Keratinocyte (primary cell): ENCODE measurements around the gene HIPK1. TPM values are rescaled to one million over a fixed set of nuclear protein-coding genes. Genes with fewer than 3 reads are reported as not detected.

Source experiments
- DNase-seq: peaks from one replicate; pipeline ENCODE4 v3.0.0-alpha.2; 2011; ENCODE audit warnings: low read depth, missing footprints, low spot score
- FAIRE-seq: peaks from 2 replicates; lab custom pipeline; 2011; peaks lifted over from hg19 to GRCh38; lab: Jason Lieb, UNC
- H2AFZ ChIP-seq: 2 replicates; pipeline ENCODE4 v1.6.0; 2012; ENCODE audit warnings: low read length, control low read depth, inconsistent platforms; ENCODE audit not compliant: control insufficient read depth
- H3K27ac ChIP-seq: 2 replicates; pipeline ENCODE4 v1.5.1; 2011; ENCODE audit warnings: low read length; ENCODE audit not compliant: control insufficient read depth, insufficient read depth
- H3K27me3 ChIP-seq: 3 replicates; pipeline ENCODE4 v1.6.0; 2011; ENCODE audit warnings: low read length; ENCODE audit not compliant: control insufficient read depth, insufficient read depth; ENCODE audit errors: extremely low read depth
- H3K36me3 ChIP-seq, 2 experiments: 2 replicates in 1 of 2; 3 replicates in 1 of 2; pipeline ENCODE4 v1.5.1; 2011; ENCODE audit warnings: low read length in 2 of 2, mild to moderate bottlenecking in 1 of 2; ENCODE audit not compliant: control insufficient read depth in 2 of 2, insufficient read depth in 2 of 2; ENCODE audit errors: extremely low read depth in 1 of 2
- H3K4me1 ChIP-seq: 3 replicates; pipeline ENCODE4 v1.5.1; 2011; ENCODE audit warnings: low read length; ENCODE audit not compliant: control insufficient read depth, insufficient read depth; ENCODE audit errors: extremely low read depth
- H3K4me2 ChIP-seq: 3 replicates; pipeline ENCODE4 v1.6.0; 2011; ENCODE audit warnings: low read depth, low read length; ENCODE audit not compliant: control insufficient read depth, insufficient read depth; ENCODE audit errors: extremely low read depth
- H3K4me3 ChIP-seq, 3 experiments: fragments of 200-600 bp in 1 of 3; sonication (generic) in 1 of 3; 2 replicates in 2 of 3; 3 replicates in 1 of 3; pipeline ENCODE4 v1.5.1; 2011 to 2016; ENCODE audit warnings: low read length in 3 of 3, mild to moderate bottlenecking in 3 of 3, control low read depth in 2 of 3, inconsistent platforms in 1 of 3, low read depth in 1 of 3, mixed read lengths in 1 of 3, mixed run types in 1 of 3, moderate library complexity in 1 of 3; ENCODE audit not compliant: control insufficient read depth in 2 of 3, insufficient read depth in 2 of 3; ENCODE audit errors: extremely low read depth in 1 of 3
- H3K79me2 ChIP-seq: 2 replicates; pipeline ENCODE4 v1.6.0; 2012; ENCODE audit warnings: low read length; ENCODE audit not compliant: control insufficient read depth, insufficient read depth
- H3K9ac ChIP-seq: 3 replicates; pipeline ENCODE4 v1.6.0; 2011; ENCODE audit warnings: low read length; ENCODE audit not compliant: control insufficient read depth, insufficient read depth; ENCODE audit errors: extremely low read depth
- H3K9me1 ChIP-seq: 3 replicates; pipeline ENCODE4 v1.6.0; 2011; ENCODE audit warnings: low read length; ENCODE audit not compliant: control insufficient read depth, insufficient read depth; ENCODE audit errors: extremely low read depth
- H3K9me3 ChIP-seq: 2 replicates; pipeline ENCODE4 v1.5.1; 2012; ENCODE audit warnings: low read depth, low read length; ENCODE audit not compliant: control insufficient read depth
- H4K20me1 ChIP-seq: 3 replicates; pipeline ENCODE4 v1.6.0; 2011; ENCODE audit warnings: low read length; ENCODE audit not compliant: control insufficient read depth, insufficient read depth; ENCODE audit errors: extremely low read depth
- CTCF ChIP-seq, 3 experiments: IDR thresholded peaks in 1 of 3; conservative IDR thresholded peaks in 1 of 3; optimal IDR thresholded peaks in 1 of 3; 2 replicates in 2 of 3; 3 replicates in 1 of 3; pipeline versions ENCODE3 to v1.5.1; 2011; ENCODE audit warnings: low read length in 3 of 3, mild to moderate bottlenecking in 3 of 3, moderate library complexity in 2 of 3, control low read depth in 1 of 3, inconsistent platforms in 1 of 3; ENCODE audit not compliant: insufficient read depth in 2 of 3; ENCODE audit errors: extremely low read depth in 1 of 3
- EZH2 ChIP-seq: IDR thresholded peaks from one replicate; pipeline ENCODE4 v1.6.1; 2012; ENCODE audit warnings: inconsistent platforms, mild to moderate bottlenecking, low read length, moderate library complexity
- dilution Hi-C: fragments of 300-500 bp; cut with MboI; formaldehyde crosslinking; loops from one replicate; pipeline ENCODE4 v1.7.0; 2020; ENCODE audit warnings: low sequenced_read_pairs; ENCODE audit not compliant: extremely low pct_ligation_motif_present
- polyA plus RNA-seq, 5 experiments: library from polyadenylated mRNA; depleted of rRNA in 3 of 5; stranded (reverse) in 3 of 5; stranded (forward) in 1 of 5; unstranded in 1 of 5; fragments of >200 nt; gene quantifications; 1 replicate in 1 of 5; 2 replicates in 3 of 5; 3 replicates in 1 of 5; pipeline versions ENCODE4 v1.2.1 to v1.2.3, GENCODE V29; 2011 to 2012; ENCODE audit warnings: missing spikeins in 2 of 5, low read depth in 1 of 5, low replicate concordance in 1 of 5

HIPK1 gene
- polyA plus RNA-seq, 1 donor (not counting 4 experiments of a cell fraction or from before 2014, with no cell fraction given), result 19.9 TPM

GRCh38 chr1:113983826-113984225 is 54.7 kb downstream of the HIPK1 start:
- no peaks in the 10 kb centered on the region for H3K27me3 ChIP-seq
- dilution Hi-C loops, result no loop called here
- no peaks in the 10 kb centered on the region for H3K79me2 ChIP-seq
- no peak overlapping the region for H3K4me2 ChIP-seq
- DNase-seq (no peak), FAIRE-seq (no peak)
- no peak overlapping the region for H2AFZ ChIP-seq
- H3K4me1 ChIP-seq, result peaks cover 11% of the 10 kb centered on the region
- no peaks in the 10 kb centered on the region for H3K9me1 ChIP-seq
- TF ChIP-seq EZH2 (no peak), CTCF (optimal IDR thresholded peaks at IDR 0.05 in 1 of 3, IDR thresholded peaks at IDR 0.05 in 1 of 3, conservative IDR thresholded peaks at IDR 0.05 in 1 of 3; ENCODE audit: extremely low read depth in 1 of 3, insufficient read depth in 2 of 3, low read length in 3 of 3) (no peak)
- no peaks in the 10 kb centered on the region for H3K36me3 ChIP-seq
- no peaks in the 10 kb centered on the region for H4K20me1 ChIP-seq
- H3K27ac ChIP-seq, result no peak overlapping the region
- no peak overlapping the region for H3K9ac ChIP-seq
- no peaks in the 10 kb centered on the region for H3K9me3 ChIP-seq
- H3K4me3 ChIP-seq, result no peak overlapping the region

- dilution Hi-C loops, result no loop called here
- Histone ChIP-seq H3K79me2 (no peaks in the 10 kb centered on the region), H3K27me3 (no peaks in the 10 kb centered on the region), H4K20me1 (no peaks in the 10 kb centered on the region), H3K4me2 (no peak overlapping the region), H2AFZ (no peak overlapping the region), H3K9me3 (no peaks in the 10 kb centered on the region), H3K4me1 (peaks cover 2% of the 10 kb centered on the region), H3K27ac (no peak overlapping the region), H3K9me1 (no peaks in the 10 kb centered on the region), H3K9ac (no peak overlapping the region), H3K4me3 (no peak overlapping the region), H3K36me3 (no peaks in the 10 kb centered on the region)
- TF ChIP-seq CTCF (optimal IDR thresholded peaks at IDR 0.05 in 1 of 3, IDR thresholded peaks at IDR 0.05 in 1 of 3, conservative IDR thresholded peaks at IDR 0.05 in 1 of 3; ENCODE audit: extremely low read depth in 1 of 3, insufficient read depth in 2 of 3, low read length in 3 of 3) (no peak), EZH2 (no peak)
- no peak for FAIRE-seq
- no peak for DNase-seq
These were observed 55.6 kb downstream of the HIPK1 start for GRCh38 chr1:113984710-113985109.
